K562 (cell line): ENCODE data around the gene PCED1B. TPM values are rescaled to one million over a fixed set of nuclear protein-coding genes. Genes with fewer than 3 reads are reported as not detected.

Experiments used
- CBFA2T2 ChIP-seq: fragments of 450-650 bp; conservative IDR thresholded peaks from 2 replicates; pipeline ENCODE4 v1.6.1; 2017; ENCODE audit warnings: mild to moderate bottlenecking
- CBX8 ChIP-seq: fragments of 200-600 bp; sonication (generic); IDR thresholded peaks from 2 replicates; pipeline ENCODE4 v1.6.1; 2012; ENCODE audit warnings: borderline replicate concordance, mixed run types, low read depth, mild to moderate bottlenecking, moderate library complexity, mixed read lengths, low read length, control low read depth, inconsistent platforms; ENCODE audit not compliant: poor library complexity, severe bottlenecking; ENCODE audit errors: extremely low read depth
- COPS2 ChIP-seq: fragments of 450-650 bp; conservative IDR thresholded peaks from 2 replicates; pipeline ENCODE4 v1.6.1; 2016; ENCODE audit warnings: mild to moderate bottlenecking, moderate library complexity
- ELK3 ChIP-seq: fragments of 450-650 bp; formaldehyde crosslinking; IDR thresholded peaks from 2 replicates; pipeline ENCODE4 v1.4.0; 2020; ENCODE audit warnings: mild to moderate bottlenecking
- FOSL1 ChIP-seq: fragments of 200-800 bp; sonication (Bioruptor generic); conservative IDR thresholded peaks from 2 replicates; pipeline ENCODE4 v1.6.1; 2016; ENCODE audit warnings: missing genetic modification characterization, missing compliant biosample characterization
- HEY1 ChIP-seq: fragments of 250-450 bp; sonication (Bioruptor Pico); IDR thresholded peaks from 2 replicates; pipeline ENCODE4 v1.5.0; 2020; ENCODE audit warnings: mild to moderate bottlenecking, moderate library complexity, borderline replicate concordance
- JUN ChIP-seq, 2 experiments: sonication (generic) in 1 of 2; formaldehyde crosslinking in 1 of 2; IDR thresholded peaks; 2 replicates each; pipeline versions ENCODE4 v1.6.1 to v1.8.0; 2012 to 2022; ENCODE audit warnings: borderline replicate concordance in 2 of 2, mild to moderate bottlenecking in 2 of 2, improper control_type of control experiment in 1 of 2, low read depth in 1 of 2, low read length in 1 of 2, missing genetic modification reagents in 1 of 2
- MAFF ChIP-seq: IDR thresholded peaks from 2 replicates; pipeline ENCODE4 v1.6.1; 2012; ENCODE audit warnings: low read length, improper control_type of control experiment
- MAFG ChIP-seq: fragments of 450-650 bp; conservative IDR thresholded peaks from 2 replicates; pipeline ENCODE4 v1.6.1; 2016; ENCODE audit warnings: missing genetic modification characterization, missing compliant biosample characterization
- RBM34 ChIP-seq: fragments of 200-400 bp; formaldehyde crosslinking; IDR thresholded peaks from 2 replicates; pipeline ENCODE4 v1.6.1; 2018; ENCODE audit warnings: low read length, borderline replicate concordance; ENCODE audit not compliant: insufficient read depth
- SNAPC5 ChIP-seq: fragments of 250-450 bp; sonication (Bioruptor Pico); IDR thresholded peaks from 2 replicates; pipeline ENCODE4 v1.8.0; 2021; ENCODE audit warnings: moderate library complexity, mild to moderate bottlenecking, inconsistent platforms
- TBP ChIP-seq: optimal IDR thresholded peaks from 2 replicates; pipeline ENCODE3; 2011; ENCODE audit warnings: low read depth, low read length, improper control_type of control experiment
- YY1 ChIP-seq, 3 experiments: IDR thresholded peaks; 2 replicates each; pipeline ENCODE4 v1.6.1; 2011; ENCODE audit warnings: low read length in 2 of 3, mild to moderate bottlenecking in 2 of 3, moderate library complexity in 2 of 3, borderline replicate concordance in 1 of 3, control low read depth in 1 of 3, low read depth in 1 of 3; ENCODE audit not compliant: insufficient read depth in 3 of 3, insufficient replicate concordance in 2 of 3, control insufficient read depth in 1 of 3, insufficient read length in 1 of 3; ENCODE audit errors: extremely low read depth in 1 of 3
- ZBTB34 ChIP-seq: fragments of 250-450 bp; sonication (Bioruptor Pico); IDR thresholded peaks from 2 replicates; pipeline ENCODE4 v1.8.0; 2021; ENCODE audit warnings: mild to moderate bottlenecking, moderate library complexity
- ZNF253 ChIP-seq: fragments of 250-450 bp; sonication (Bioruptor Pico); conservative IDR thresholded peaks from 2 replicates; pipeline ENCODE4 v1.6.1; 2021; ENCODE audit warnings: mild to moderate bottlenecking
- ZSCAN32 ChIP-seq: fragments of 450-650 bp; formaldehyde crosslinking; IDR thresholded peaks from 2 replicates; pipeline ENCODE4 v1.4.0; 2020; ENCODE audit warnings: mild to moderate bottlenecking, moderate library complexity
- polyA plus RNA-seq, 8 experiments: library from polyadenylated mRNA; depleted of rRNA in 4 of 8; stranded (reverse) in 5 of 8; unstranded in 3 of 8; fragments of >200 nt; fragmentation: Nextera tagmentation in 2 of 8; fragmentation: Illumina TruSeq in 1 of 8; extraction: Ambion mirVana in 2 of 8; extraction: Trizol in 1 of 8; gene quantifications; 2 replicates each; pipeline versions ENCODE4 v1.2.1 to v1.2.3, GENCODE V29; 2011 to 2014; ENCODE audit warnings: inconsistent platforms in 1 of 8, missing spikeins in 1 of 8
- total RNA-seq, 7 experiments: library from RNA; depleted of rRNA in 6 of 7; stranded (reverse); fragments of >200 nt in 6 of 7; fragmentation: Illumina TruSeq in 2 of 7; extraction: Trizol in 2 of 7; gene quantifications; 2 replicates each; pipeline versions ENCODE4 v1.2.1 to v1.2.3, GENCODE V29; 2011 to 2021; ENCODE audit warnings: low replicate concordance in 1 of 7
- TF ChIP-seq, protein P1 (sequence below): fragments of 250-450 bp; sonication (Bioruptor Pico); IDR thresholded peaks from 2 replicates; pipeline ENCODE4 v1.8.0; 2022; ENCODE audit warnings: inconsistent platforms
- TF ChIP-seq, protein P2 (sequence below): fragments of 450-650 bp; IDR thresholded peaks from 2 replicates; pipeline ENCODE4 v1.6.1; 2016; ENCODE audit warnings: mild to moderate bottlenecking
- TF ChIP-seq, protein P3 (sequence below): fragments of 450-650 bp; conservative IDR thresholded peaks from 2 replicates; pipeline ENCODE4 v1.6.1; 2016; ENCODE audit warnings: missing genetic modification characterization, low read depth, mild to moderate bottlenecking, missing compliant biosample characterization, moderate library complexity

Gene PCED1B
- total and polyA plus RNA-seq, 9 of the 15 experiments (the other 6 are each of a cell fraction or from before 2014, with no cell fraction given): 1.2 to 9.3 (median 2.5) TPM

GRCh38 chr12:47158792-47159191 is 79.4 kb downstream of the PCED1B start (continued):
- no peak for TF ChIP-seq ZNF253 (CRISPR knock-in tag)
- no peak for TF ChIP-seq COPS2
- TF ChIP-seq, protein P1, sequence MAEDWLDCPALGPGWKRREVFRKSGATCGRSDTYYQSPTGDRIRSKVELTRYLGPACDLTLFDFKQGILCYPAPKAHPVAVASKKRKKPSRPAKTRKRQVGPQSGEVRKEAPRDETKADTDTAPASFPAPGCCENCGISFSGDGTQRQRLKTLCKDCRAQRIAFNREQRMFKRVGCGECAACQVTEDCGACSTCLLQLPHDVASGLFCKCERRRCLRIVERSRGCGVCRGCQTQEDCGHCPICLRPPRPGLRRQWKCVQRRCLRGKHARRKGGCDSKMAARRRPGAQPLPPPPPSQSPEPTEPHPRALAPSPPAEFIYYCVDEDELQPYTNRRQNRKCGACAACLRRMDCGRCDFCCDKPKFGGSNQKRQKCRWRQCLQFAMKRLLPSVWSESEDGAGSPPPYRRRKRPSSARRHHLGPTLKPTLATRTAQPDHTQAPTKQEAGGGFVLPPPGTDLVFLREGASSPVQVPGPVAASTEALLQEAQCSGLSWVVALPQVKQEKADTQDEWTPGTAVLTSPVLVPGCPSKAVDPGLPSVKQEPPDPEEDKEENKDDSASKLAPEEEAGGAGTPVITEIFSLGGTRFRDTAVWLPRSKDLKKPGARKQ (CRISPR knock-in tag): no peak
- no peak for TF ChIP-seq MAFF
- no peak for TF ChIP-seq HEY1
- no peak for TF ChIP-seq ZSCAN32 (CRISPR knock-in tag)
- TF ChIP-seq, protein P2, sequence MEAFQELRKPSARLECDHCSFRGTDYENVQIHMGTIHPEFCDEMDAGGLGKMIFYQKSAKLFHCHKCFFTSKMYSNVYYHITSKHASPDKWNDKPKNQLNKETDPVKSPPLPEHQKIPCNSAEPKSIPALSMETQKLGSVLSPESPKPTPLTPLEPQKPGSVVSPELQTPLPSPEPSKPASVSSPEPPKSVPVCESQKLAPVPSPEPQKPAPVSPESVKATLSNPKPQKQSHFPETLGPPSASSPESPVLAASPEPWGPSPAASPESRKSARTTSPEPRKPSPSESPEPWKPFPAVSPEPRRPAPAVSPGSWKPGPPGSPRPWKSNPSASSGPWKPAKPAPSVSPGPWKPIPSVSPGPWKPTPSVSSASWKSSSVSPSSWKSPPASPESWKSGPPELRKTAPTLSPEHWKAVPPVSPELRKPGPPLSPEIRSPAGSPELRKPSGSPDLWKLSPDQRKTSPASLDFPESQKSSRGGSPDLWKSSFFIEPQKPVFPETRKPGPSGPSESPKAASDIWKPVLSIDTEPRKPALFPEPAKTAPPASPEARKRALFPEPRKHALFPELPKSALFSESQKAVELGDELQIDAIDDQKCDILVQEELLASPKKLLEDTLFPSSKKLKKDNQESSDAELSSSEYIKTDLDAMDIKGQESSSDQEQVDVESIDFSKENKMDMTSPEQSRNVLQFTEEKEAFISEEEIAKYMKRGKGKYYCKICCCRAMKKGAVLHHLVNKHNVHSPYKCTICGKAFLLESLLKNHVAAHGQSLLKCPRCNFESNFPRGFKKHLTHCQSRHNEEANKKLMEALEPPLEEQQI: peak; percentile 72; the same call in 1 of the 2 replicates
- no peak for TF ChIP-seq TBP
- no peak for TF ChIP-seq ZBTB34 (CRISPR knock-in tag)
- TF ChIP-seq MAFG (tag): no peak
- peak; percentile 81 for TF ChIP-seq CBFA2T2
- TF ChIP-seq CBX8: no peak
- peak; percentile 74 for TF ChIP-seq FOSL1 (tag)
- TF ChIP-seq ELK3: no peak
- no peak for TF ChIP-seq YY1 (IDR thresholded peaks at IDR 0.05; ENCODE audit: borderline replicate concordance in 1 of 3, control insufficient read depth in 1 of 3, extremely low read depth in 1 of 3, insufficient read depth in 3 of 3, insufficient read length in 1 of 3, insufficient replicate concordance in 2 of 3, low read depth in 1 of 3, low read length in 2 of 3)
- TF ChIP-seq, protein P3, sequence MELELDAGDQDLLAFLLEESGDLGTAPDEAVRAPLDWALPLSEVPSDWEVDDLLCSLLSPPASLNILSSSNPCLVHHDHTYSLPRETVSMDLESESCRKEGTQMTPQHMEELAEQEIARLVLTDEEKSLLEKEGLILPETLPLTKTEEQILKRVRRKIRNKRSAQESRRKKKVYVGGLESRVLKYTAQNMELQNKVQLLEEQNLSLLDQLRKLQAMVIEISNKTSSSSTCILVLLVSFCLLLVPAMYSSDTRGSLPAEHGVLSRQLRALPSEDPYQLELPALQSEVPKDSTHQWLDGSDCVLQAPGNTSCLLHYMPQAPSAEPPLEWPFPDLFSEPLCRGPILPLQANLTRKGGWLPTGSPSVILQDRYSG (tag): no peak
- TF ChIP-seq JUN (IDR thresholded peaks at IDR 0.05; ENCODE audit: borderline replicate concordance, low read depth, low read length): no peak
- TF ChIP-seq JUN (CRISPR knock-in tag; IDR thresholded peaks at IDR 0.05; ENCODE audit: borderline replicate concordance): no peak
- TF ChIP-seq RBM34: no peak
- TF ChIP-seq SNAPC5 (CRISPR knock-in tag): no peak
